Measurements from ENCODE around the gene ETNK2.

The ETNK2 gene

DNA sequence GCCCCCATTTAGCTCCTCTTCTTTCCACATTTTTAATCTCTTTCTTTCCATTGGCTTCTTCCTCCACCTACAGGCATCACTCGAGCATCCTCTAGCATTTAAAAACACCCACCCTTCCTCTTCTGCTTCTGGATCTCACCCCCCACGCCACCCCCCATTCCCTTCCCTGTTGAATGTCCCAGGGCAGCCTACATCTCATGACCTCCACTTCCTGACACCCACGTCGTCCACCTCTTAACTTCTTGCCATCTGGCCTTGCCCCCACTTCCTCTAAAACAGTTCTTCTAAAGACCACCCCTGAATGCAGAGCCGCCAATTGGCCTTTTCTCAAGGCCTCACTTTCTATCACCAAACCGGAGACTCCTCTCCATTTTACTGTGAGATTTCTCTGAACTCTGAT, 6.1 kb upstream of the ETNK2 start:
- Mint-ChIP-seq H3K4me3 (no peak overlapping the region), H3K27ac (no peak overlapping the region), H3K36me3 (no peaks in the 10 kb centered on the region), H3K9me3 (no peaks in the 10 kb centered on the region), H3K4me1 (no peaks in the 10 kb centered on the region), H3K27me3 (no peaks in the 10 kb centered on the region)

DNA sequence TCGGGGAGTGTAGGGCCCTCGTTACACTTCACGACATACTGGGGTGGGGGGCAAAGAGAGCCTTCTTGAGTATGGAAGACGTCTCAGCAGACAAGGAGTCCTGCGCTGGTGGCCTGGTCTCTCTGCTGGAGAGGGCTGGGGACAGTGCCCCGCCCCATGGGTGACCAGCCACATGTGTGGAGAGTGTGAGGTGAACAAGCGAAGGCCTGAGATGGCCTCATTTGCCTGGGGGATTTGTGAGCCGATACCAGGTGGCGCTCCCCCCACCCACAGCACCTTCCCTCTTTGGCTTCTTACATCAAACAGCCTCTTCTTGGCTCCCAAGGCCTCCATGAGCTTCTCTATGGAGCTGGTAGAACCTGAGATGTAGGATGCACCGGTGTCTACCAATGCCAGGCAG, 4.0 kb upstream of the ETNK2 start:
- H3K9me3 Mint-ChIP-seq, result no peaks in the 10 kb centered on the region
- no peaks in the 10 kb centered on the region for H3K36me3 Mint-ChIP-seq
- no peak overlapping the region for H3K4me3 Mint-ChIP-seq
- no peak overlapping the region for H3K27ac Mint-ChIP-seq
- H3K4me1 Mint-ChIP-seq, result no peaks in the 10 kb centered on the region
- no peaks in the 10 kb centered on the region for H3K27me3 Mint-ChIP-seq

DNA sequence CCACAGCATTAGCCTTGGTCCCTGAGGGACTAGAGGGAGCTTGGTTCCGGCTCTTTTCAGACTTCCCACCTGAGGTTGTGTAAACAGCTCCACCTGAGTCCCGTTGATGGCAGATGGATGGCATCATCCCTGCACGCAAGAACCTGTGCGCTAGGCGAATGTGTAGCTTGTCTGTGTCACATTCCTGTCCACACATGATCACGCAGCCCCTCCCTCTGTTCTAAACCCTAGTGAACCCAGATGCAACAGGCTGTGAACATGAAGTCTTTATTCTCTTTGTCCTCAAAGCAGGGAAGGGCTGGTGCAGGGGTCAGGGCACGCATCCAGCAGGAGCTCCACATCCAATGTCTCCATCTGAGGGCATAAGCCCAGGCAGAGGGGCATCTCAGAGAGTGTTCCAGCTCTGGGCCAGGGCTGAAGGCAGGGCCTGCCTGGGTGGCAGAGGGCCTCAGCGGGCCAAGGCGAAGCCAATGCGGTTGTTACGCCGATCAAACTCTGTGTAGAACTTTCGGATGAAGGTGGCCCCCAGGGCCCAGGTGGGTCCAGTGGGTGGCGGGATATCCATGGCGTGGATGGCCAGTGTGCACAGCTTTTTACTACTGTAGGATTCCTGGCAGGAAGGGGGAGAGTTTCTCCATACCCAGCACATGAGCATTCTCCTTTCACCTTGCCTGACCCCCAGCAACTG, 2.9 kb upstream of the ETNK2 start:
- no peaks in the 10 kb centered on the region for H3K4me1 Mint-ChIP-seq
- no peaks in the 10 kb centered on the region for H3K9me3 Mint-ChIP-seq
- no peaks in the 10 kb centered on the region for H3K27me3 Mint-ChIP-seq
- no peak overlapping the region for H3K27ac Mint-ChIP-seq
- H3K4me3 Mint-ChIP-seq, result no peak overlapping the region
- no peaks in the 10 kb centered on the region for H3K36me3 Mint-ChIP-seq

DNA sequence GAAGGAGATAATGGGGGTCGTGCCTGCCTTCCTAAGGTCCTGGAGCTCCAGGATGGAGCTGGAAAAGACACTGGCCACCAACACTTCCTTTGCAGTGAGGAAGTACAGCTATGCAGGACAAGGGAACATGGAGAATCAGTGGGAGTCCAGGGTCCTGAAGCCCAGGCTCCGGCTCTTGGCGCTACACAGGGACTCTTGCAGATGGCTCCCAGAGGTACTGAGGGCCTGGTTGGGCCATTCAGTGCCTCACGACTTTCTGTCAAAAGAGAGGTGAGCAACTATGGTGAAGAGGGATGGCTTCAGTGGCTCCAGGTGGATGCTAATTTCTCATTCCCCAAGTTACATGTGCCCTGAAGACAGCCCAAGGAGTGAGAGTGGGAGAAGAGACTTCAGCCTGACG, 1.8 kb upstream of the ETNK2 start:
- Mint-ChIP-seq H3K36me3 (no peaks in the 10 kb centered on the region), H3K9me3 (no peaks in the 10 kb centered on the region), H3K27me3 (no peaks in the 10 kb centered on the region), H3K27ac (no peak overlapping the region), H3K4me3 (no peak overlapping the region), H3K4me1 (no peaks in the 10 kb centered on the region)

DNA sequence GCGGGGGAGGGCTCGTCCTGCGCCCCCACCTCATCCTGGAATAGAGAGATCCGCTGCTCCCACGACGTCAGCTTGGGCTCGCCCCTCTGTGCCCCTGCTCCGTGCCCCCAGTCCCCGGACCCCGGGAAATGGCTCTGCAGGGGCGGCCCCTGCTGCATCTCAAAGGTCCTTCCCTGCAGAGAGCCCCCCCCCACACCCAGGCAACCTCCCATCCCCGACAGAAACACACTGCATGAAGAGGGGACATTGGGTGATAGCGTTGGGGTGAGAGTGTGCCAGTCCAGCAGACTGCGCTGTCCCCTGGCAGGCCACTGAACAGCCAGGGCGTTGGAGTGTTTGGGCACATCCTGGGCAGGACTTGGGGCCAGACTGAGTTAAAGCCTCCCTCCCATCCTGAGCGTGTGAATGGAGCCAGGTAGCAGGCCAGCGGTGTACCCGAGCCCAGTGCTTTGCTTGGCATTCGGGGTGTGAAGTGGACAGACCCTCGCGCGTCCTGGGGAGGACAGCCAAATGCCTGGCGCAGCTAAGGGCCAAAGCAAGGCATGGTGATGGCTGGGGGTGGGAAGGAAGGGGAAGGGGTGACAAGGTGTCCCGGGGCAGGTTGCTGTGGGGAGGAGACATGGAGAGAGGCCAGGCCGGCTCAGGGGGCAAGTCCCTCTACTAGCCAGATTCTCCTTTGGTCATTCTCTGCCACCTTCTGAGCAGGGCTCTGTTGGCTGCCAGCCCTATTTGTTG, 633 bp upstream of the ETNK2 start:
- no peaks in the 10 kb centered on the region for H3K4me1 Mint-ChIP-seq
- H3K4me3 Mint-ChIP-seq, result peak overlapping the region; percentile 63
- no peaks in the 10 kb centered on the region for H3K27me3 Mint-ChIP-seq
- no peaks in the 10 kb centered on the region for H3K9me3 Mint-ChIP-seq
- no peaks in the 10 kb centered on the region for H3K36me3 Mint-ChIP-seq
- no peak overlapping the region for H3K27ac Mint-ChIP-seq

DNA sequence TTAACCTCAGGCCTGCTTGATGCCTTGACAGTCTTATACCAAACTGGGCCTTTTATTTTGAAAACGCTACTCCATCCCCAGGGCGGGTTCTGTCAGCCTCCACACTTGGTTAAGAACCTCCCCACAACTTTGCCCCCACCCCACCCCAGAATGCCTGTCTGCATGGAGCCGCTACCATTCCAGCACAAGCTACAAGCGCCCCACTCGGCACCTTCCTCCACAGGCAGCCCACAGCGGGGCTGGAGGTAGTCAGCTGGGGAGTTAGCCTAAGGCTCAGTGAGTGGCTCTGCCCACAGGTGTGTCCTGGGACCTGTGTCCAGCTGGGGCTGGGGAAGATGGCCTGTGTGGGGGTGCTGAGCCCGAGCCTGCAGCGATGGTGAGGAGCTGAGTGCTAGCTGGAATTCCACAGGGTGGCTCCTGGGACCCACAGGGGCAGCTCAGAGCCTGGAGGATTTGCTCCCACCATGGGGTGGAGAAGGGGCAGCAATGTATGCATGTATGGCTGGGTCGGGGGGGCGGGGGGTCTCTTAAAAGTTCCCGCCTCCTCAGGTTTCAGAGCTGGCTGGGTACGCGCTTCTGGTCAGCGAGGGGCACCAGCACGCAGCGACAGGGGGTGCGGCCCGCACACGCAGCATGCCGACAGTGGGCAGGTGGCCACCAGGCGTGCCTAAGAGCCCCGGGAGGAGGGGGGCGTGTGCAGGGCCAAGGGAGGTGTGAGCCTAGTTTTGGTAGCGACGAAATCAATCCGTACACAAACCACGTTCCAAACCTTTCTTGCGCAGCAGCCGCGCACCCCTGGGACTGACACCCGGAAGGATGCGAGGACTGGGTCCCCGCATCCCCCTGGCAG, 917 bp downstream of the ETNK2 start:
- Mint-ChIP-seq H3K4me1 (no peaks in the 10 kb centered on the region), H3K4me3 (peak overlapping the region; percentile 74), H3K27me3 (no peaks in the 10 kb centered on the region), H3K27ac (peak overlapping the region; percentile 70), H3K36me3 (no peaks in the 10 kb centered on the region), H3K9me3 (no peaks in the 10 kb centered on the region)

DNA sequence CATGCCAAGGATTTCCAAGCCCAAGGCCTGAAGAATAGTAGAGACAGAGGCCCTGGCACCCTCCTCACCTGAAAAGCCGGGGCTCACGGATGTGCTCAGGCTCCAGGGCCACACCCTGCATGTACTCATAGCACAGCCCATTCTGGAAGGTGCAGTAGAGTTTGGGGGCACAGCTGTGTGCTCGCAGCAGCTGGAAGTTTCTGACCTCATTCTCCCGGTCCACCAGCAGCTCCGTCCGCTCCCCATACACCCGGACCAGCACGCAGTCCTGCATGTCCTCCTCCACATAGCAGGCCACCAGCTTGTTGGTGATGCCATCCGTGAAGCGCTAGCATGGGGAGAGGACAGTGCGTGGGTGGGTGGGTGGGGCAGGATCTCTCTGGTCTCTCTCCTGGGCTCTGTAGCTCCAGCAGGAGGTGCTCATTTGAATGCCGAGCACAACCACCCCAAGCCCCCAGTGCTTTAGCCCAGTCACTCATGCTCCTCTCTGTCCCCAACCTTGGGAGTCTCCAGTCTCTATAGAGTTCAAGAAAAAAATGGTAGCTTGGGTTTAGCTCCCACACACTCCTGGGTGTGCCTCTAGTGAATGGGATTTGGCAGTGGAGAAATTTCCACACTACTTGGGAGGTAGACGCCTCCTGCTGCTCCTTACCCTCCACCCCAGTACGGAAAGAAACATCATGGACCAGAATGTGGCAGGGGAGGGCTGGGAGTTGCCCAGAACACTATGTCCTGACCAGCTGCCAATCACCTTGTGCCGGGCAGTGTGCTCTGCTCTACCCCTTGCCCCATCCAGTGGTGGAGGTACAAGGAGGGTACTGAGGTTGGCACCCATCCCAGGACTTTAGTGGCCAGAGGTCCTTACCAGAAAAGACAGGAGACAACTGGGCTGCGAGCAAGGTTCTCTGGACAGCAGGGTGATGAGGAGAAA, 1.9 kb downstream of the ETNK2 start:
- Mint-ChIP-seq H3K4me3 (peak overlapping the region; percentile 74), H3K9me3 (no peaks in the 10 kb centered on the region), H3K27me3 (no peaks in the 10 kb centered on the region), H3K27ac (no peak overlapping the region), H3K4me1 (no peaks in the 10 kb centered on the region), H3K36me3 (no peaks in the 10 kb centered on the region)

DNA sequence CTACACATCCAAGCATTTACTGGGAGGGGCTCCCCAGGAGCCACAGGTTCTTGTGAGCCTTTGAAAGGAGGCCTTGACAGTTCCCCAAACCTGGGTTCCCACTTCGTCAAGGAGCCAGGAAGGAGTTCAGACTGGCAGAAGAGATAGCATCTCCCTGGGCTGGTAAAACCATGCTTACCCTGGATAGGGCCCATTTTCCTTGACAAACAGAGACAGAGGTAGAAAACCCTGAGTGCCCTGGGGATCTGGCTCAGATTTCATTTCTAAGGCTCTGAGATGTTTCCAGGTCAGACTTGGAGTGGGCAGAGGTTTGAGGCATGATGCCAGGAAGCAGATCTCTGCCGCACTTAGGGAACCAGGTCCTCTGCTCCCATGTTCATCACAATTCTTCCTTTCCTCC, 2.7 kb downstream of the ETNK2 start:
- Mint-ChIP-seq H3K36me3 (no peaks in the 10 kb centered on the region), H3K9me3 (no peaks in the 10 kb centered on the region), H3K27ac (no peak overlapping the region), H3K27me3 (no peaks in the 10 kb centered on the region), H3K4me1 (no peaks in the 10 kb centered on the region), H3K4me3 (no peak overlapping the region)

DNA sequence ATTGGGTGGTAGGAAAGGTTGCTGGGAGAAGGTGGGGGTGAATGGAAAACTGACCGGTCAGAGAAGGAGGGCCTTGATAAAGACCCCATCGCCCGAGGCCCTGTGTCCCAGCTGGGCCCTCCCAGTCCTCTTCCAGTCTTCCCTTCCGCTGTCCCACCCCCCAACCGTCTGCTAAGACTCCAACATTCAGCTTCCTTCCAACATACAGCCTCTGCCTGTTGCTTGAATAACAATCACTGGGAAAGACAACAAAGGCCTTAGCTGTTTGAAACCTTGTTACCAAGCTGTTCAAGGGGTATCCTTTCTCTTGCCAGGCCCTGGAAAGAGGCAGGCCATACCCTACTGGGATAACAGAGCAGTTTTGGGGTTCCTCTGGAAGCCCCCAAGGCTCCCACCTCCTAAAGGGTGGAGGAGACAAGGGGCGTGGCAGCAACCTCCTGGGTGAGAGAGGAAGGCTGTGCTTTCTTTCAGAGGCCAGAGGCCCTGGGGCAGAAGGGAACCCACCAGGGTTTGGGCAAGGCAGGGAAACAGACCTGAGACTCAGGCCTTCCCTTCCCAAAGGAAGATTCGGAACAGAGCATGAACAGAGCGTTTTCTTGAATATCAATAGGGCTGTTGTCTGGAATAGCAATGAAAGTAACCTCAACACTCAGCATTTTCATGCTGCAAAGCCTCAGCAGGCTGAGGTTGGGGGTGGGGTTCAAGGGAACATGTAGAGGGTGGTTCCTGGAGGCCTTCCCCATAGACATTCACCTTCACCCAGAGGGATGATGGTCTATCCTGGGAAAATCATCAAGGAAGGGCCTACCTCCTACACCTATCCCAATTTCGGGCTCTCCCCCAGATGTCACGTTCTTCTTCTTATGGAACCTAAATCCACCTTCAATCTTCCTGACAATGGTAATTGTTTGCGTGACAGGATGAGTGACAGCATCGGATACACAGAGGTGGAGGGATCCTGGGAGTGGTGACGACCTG, 4.1 kb downstream of the ETNK2 start:
- H3K4me3 Mint-ChIP-seq, result no peak overlapping the region
- H3K4me1 Mint-ChIP-seq, result no peaks in the 10 kb centered on the region
- H3K36me3 Mint-ChIP-seq, result no peaks in the 10 kb centered on the region

DNA sequence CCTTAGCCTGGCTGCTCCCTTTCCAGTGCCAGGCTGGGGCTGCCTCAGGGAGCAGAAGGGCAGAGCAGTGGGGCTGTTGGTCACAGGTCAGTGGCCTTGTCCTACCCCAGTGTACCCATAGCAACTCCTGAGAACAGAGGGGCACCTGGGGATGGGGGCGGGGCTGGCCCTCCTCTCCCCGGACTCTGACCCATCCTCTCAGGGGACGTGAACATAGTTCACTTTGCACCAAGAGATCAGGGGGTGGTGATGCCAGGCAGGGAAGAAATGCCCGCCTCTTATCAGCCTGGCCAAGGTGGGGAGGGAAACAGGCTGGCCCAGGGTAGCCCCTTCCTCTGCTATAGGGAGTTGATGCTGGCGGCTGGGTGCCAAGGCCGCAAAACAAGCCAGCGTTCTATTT, 4.9 kb downstream of the ETNK2 start:
- H3K4me1 Mint-ChIP-seq, result no peaks in the 10 kb centered on the region
- no peaks in the 10 kb centered on the region for H3K9me3 Mint-ChIP-seq
- no peaks in the 10 kb centered on the region for H3K36me3 Mint-ChIP-seq
- no peaks in the 10 kb centered on the region for H3K27me3 Mint-ChIP-seq
- no peak overlapping the region for H3K27ac Mint-ChIP-seq
- H3K4me3 Mint-ChIP-seq, result no peak overlapping the region

More for the DNA sequence above, 4.1 kb downstream of the ETNK2 start:
- no peak overlapping the region for H3K27ac Mint-ChIP-seq
- no peaks in the 10 kb centered on the region for H3K9me3 Mint-ChIP-seq
- no peaks in the 10 kb centered on the region for H3K27me3 Mint-ChIP-seq

DNA sequence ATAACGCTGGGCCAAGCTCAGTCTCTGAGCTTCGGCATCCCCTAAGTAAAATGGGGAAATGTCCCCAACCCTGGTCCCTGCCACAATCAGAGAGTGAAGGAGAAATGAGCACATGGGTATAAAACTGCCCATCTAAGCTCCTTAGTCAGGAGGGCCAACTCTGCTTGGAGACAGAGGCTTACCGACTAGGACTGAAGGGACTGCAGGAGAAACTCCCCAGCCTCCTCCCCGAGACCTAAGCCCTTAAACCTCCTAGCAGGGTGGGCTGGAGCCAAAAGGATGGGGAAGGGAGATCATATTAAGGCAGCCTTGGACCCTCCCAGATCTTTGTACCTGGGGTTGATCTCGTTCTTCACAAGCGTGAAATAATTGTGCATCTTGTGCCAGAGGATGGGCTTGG, 5.5 kb downstream of the ETNK2 start:
- H3K4me3 Mint-ChIP-seq, result no peak overlapping the region
- H3K9me3 Mint-ChIP-seq, result no peaks in the 10 kb centered on the region
- no peaks in the 10 kb centered on the region for H3K4me1 Mint-ChIP-seq
- no peak overlapping the region for H3K27ac Mint-ChIP-seq
- H3K27me3 Mint-ChIP-seq, result no peaks in the 10 kb centered on the region
- H3K36me3 Mint-ChIP-seq, result no peaks in the 10 kb centered on the region

DNA sequence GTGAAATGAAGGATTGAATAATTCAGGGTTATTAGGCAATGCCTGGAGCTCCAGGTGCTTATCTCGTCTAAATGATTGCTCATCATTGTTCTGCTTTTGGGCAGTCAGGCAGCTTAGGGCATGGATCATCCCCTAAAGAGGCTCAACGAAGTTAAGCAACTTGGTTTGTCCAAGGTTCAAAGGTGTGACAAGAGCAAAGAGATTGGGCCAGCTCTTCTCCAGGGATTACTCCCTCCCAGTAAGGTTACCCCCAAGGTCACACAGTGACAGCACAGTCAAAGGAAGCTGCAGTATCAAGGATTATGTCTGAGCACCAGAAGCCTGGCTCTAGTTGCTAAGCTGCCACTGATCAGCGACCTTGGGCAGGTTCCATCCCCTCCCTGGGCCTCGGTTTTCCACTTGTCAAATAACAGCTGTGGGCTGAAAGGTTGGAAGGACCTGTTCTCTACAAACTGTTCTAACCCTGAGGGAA, 6.8 kb downstream of the ETNK2 start:
- Mint-ChIP-seq H3K36me3 (peaks cover 1% of the 10 kb centered on the region), H3K4me1 (no peaks in the 10 kb centered on the region), H3K4me3 (no peak overlapping the region), H3K9me3 (no peaks in the 10 kb centered on the region), H3K27me3 (no peaks in the 10 kb centered on the region), H3K27ac (no peak overlapping the region)

DNA sequence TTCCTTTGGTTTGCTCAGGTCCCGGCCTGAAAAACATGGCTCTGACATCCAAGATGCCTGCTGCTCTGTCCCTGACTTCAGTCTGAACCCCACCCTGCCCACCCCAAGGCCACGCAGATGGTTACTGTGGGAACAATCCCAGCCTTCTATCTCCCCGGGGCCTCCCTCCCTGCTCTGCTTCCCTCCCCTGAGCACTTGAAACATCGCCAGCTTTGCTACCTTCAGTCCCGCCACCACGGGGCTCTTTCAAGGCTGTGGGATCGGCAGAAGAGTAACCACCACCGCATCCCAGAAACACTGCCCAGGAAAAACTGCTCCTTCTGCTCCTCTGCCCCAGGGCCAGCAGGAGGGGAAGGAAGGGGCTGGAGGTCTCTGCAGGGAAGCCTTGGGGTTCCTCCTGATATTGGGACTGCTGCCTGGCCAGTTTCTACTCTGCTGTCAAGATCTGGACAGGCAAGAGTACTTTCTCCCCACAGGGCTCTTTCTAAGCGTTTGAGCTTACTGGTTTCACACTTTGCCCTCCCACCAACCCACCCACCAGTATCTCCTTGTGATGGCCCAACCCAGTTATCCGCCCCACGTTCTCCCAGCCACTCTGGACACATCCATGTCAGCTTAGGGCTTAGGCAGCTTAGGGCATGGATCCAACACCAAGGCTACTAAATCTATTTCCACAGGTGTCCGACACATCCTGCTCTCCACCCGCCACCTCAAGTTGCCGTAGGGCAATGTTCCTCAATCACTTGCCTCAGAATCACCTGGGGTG, 8.4 kb downstream of the ETNK2 start:
- H3K27ac Mint-ChIP-seq, result no peak overlapping the region
- no peak overlapping the region for H3K4me3 Mint-ChIP-seq
- H3K27me3 Mint-ChIP-seq, result no peaks in the 10 kb centered on the region
- peaks cover 4% of the 10 kb centered on the region for H3K36me3 Mint-ChIP-seq
- H3K9me3 Mint-ChIP-seq, result no peaks in the 10 kb centered on the region
- no peaks in the 10 kb centered on the region for H3K4me1 Mint-ChIP-seq

Data from activated naive CD4-positive, alpha-beta T cell treated with anti-CD3 and anti-CD28 coated beads, Interleukin-2, amount 50 U/mL, for 24 hours (primary cell).